HG02938 (cell line): Measurements from ENCODE around the gene FAM118A.
"Not testable (repeated sequence)": the region's sequence is repeated elsewhere in the genome, so short reads cannot be mapped to it uniquely, and the experiment has no call there.

Source experiments
- ATAC-seq: cut with Tn5 transposase; IDR thresholded peaks from one replicate; pipeline ENCODE4 v1.9.1; 2021; ENCODE audit warnings: mild to moderate bottlenecking, moderate library complexity; ENCODE audit not compliant: unreplicated experiment

Gene FAM118A

DNA sequence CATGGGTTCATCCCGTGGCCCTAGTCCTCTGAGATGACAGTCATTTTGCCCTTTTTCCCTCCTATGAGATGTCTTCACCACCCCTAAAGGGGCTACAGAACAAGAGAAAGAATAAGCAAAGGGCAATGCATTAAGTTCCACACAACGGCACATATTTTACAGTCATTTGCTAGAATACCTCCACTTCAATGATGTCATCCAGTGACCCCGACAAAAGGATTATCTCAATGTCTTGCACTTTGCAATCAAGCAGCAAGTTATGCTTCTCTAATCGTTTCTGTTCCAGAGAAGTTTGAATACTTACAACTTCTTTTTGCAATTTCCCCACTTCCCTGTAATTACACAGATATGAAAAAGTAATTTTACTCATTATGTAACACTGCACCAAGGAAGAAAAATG, 49.9 kb downstream of the FAM118A start:
- ATAC-seq, result no peak

DNA sequence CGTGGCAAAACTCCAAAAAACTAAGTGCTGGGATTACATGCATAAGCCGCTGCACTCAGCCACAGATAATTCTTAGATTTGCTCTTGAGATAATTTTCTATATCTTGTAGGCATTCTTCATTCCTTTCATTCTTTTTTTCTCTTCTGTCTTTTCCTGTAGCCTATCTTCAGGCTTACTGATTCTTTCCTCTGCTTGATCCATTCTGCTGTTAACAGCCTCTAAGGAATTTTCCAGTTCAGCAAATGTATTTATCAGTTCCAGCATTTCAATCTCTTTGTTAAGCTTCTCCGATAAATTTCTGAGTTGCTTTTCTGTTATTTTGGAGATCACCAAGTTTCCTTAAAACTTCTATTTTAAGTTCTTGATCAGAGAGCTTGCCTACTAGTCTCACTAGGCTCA, 57.0 kb downstream of the FAM118A start:
- ATAC-seq, result no peak

DNA sequence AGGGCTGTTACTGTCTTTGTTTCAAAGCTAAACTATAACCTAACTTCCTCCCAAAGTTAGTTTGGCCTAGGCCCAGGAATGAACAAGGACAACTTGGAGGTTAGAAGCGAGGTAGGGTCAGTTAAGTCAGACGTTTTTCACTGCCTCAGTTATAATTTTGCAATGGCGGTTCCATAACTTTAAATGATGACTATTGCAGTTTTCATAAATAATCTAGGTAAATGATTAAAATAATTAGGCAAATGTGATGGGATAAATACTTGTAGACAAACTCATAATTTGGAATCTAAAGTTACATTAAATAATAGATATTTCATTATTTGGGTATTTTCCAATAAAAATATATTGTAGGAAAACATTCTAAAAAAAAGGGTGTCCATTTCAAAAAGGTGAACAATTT, 63.9 kb downstream of the FAM118A start:
- not testable (repeated sequence) for ATAC-seq

DNA sequence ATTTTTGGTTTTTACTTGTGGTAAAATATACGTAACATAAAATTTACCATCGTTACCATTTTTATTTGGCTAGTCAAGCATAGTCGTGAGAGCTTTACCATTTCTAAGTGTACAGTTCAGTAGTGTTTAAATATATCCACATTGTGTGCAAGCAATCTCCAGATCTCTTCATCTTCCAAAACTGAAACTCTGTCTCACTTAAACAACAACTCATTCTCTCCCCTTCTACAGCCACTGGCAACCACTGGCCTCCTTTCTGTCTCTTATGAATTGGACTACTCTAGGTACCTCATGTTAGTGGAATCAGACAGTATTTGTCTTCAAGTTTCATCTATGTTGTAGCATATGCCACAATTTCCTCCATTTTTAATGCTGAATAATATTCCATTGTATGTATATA, 66.3 kb downstream of the FAM118A start:
- peak; percentile 67 for ATAC-seq

DNA sequence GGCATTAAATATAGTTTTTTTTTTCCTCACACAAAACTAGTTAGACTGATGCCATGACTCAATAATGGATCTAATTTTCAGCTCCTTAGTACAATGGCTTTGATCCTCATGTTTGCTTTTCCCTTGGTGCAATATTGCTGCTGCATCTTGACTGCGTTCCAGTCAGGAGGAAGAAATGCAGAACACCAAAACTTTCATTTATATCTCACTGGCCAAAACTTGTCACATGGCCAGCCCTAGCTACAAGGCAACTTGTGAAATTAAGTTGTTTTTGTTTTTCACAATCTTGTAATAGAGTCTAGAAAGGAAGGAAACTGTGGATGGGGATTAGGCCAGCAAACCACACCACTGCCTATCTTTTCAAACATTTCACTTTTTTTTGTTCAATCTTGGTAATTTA, 67.0 kb downstream of the FAM118A start:
- ATAC-seq, result no peak

DNA sequence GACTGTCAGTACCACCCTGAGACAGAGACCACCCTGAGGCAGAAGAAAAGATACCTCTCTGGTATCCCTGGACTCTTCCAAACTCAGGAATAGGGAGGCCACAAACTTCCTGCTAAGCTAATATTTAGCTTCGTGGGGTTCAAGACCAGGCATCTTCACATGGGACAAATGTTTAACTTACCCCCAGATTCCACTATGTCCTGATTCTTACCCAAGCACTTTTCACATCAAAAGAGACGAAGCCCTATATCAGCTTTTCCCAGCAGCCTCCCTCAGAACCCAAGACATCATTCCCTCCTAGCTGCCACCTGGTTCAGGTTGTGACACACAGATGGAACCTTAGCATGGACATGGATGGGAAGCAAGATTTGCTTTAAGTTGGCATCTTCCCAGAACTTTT, 71.6 kb downstream of the FAM118A start:
- no peak for ATAC-seq

DNA sequence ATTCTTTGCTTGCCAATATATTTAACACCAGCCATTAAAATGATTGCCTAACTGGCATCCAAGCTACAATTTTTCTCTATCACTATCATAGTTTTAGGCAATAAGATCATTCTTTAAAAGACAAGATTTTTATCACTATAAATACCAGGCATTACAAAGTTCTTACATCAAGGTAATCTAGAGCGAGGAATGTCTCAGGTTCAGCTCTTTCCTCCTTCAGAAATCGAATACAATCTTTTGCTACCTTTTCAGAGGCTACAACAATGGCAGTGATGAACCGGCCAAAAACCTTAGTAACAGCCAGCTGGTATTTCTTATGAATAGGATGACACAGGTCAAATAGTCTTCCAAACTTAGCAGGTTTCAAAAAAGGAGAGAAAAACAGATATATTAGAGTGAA, 79.8 kb downstream of the FAM118A start:
- no peak for ATAC-seq
